B cell (primary cell): ENCODE data around the gene RBM4B.

Experiments used
- EZH2 ChIP-seq: IDR thresholded peaks from 2 replicates; pipeline ENCODE4 v1.6.1; 2012; ENCODE audit warnings: borderline replicate concordance, low read depth, mild to moderate bottlenecking, moderate library complexity, low read length; ENCODE audit not compliant: insufficient read depth, poor library complexity, severe bottlenecking
- TF ChIP-seq, protein P1 (sequence below): fragments of 200-600 bp; IDR thresholded peaks from one replicate; pipeline ENCODE4 v1.8.0; 2022; ENCODE audit warnings: antibody characterized with exemption, mild to moderate bottlenecking

DNA sequence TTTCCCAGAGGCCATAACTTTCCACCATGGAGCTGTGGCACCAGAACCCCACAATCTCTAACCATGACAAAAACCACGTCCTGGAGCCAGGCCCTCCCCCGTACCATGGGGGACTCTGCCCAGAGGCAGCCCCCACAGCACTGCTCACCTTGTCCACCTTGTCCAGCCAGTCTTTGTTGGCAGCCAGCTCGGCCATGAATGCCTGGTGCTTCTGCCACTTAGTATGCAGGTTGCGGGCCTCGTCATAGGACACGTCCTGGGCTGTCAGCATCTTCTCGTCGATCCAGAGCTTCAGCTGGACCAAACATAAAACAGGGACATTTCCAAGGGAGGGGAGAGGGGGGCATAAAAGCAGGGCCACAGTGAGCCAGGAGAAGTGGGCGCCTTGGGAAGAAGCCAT is 20.8 kb upstream of the RBM4B start:
- TF ChIP-seq, protein P1, sequence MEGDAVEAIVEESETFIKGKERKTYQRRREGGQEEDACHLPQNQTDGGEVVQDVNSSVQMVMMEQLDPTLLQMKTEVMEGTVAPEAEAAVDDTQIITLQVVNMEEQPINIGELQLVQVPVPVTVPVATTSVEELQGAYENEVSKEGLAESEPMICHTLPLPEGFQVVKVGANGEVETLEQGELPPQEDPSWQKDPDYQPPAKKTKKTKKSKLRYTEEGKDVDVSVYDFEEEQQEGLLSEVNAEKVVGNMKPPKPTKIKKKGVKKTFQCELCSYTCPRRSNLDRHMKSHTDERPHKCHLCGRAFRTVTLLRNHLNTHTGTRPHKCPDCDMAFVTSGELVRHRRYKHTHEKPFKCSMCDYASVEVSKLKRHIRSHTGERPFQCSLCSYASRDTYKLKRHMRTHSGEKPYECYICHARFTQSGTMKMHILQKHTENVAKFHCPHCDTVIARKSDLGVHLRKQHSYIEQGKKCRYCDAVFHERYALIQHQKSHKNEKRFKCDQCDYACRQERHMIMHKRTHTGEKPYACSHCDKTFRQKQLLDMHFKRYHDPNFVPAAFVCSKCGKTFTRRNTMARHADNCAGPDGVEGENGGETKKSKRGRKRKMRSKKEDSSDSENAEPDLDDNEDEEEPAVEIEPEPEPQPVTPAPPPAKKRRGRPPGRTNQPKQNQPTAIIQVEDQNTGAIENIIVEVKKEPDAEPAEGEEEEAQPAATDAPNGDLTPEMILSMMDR: no peak
- no peak for TF ChIP-seq EZH2
